ENCODE data around the gene EML4. TPM values are rescaled to one million over a fixed set of nuclear protein-coding genes. Genes with fewer than 3 reads are reported as not detected.

Gene EML4
- total and polyA plus RNA-seq, 12 donors = 29.9 to 64.0 (median 51.9) TPM

- WGBS, 4 donors = 82 to 92% (median 88%) methylated on average over 3 of the region's 3 CpGs
- Histone ChIP-seq H3K9me3 (replicated peaks in 1 of 3) (no peaks in the 10 kb centered on the region), H3K36me3 (replicated peaks in 1 of 2) (no peaks in the 10 kb centered on the region), H3K4me3 (no peak overlapping the region), H3K27me3 (no peaks in the 10 kb centered on the region), H3K27ac (no peak overlapping the region), H3K4me1 (replicated peaks in 1 of 2) (peaks cover 0 to 13% of the 10 kb centered on the region in 2 donors)
- no peak for DNase-seq
- TF ChIP-seq POLR2A (IDR thresholded peaks at IDR 0.05) (no peak), CTCF (IDR thresholded peaks at IDR 0.05) (no peak)
- intact Hi-C loops (cut with DNase I) = no loop called here
These were observed 48.2 kb downstream of the EML4 start for GRCh38 chr2:42217307-42217706.

GRCh38 chr2:42217914-42218313, 48.8 kb downstream of the EML4 start:
- DNase-seq = no peak
- no peak overlapping the region for H3K27ac ChIP-seq
- H3K36me3 ChIP-seq (replicated peaks in 1 of 2) = no peaks in the 10 kb centered on the region
- WGBS, 4 donors = 77 to 100% (median 87%) methylated on average over 5 of the region's 5 CpGs
- H3K9me3 ChIP-seq (replicated peaks in 1 of 3) = no peaks in the 10 kb centered on the region
- H3K4me3 ChIP-seq = no peak overlapping the region
- TF ChIP-seq POLR2A (IDR thresholded peaks at IDR 0.05) (no peak), CTCF (IDR thresholded peaks at IDR 0.05) (no peak)
- H3K4me1 ChIP-seq (replicated peaks in 1 of 2) = peaks cover 0 to 15% of the 10 kb centered on the region in 2 donors
- H3K27me3 ChIP-seq = no peaks in the 10 kb centered on the region
- intact Hi-C loops (cut with DNase I) = no loop called here

- intact Hi-C loops (cut with DNase I) = no loop called here
- H3K36me3 ChIP-seq (replicated peaks in 1 of 2) = no peaks in the 10 kb centered on the region
- no peak for TF ChIP-seq CTCF (IDR thresholded peaks at IDR 0.05)
- TF ChIP-seq POLR2A (IDR thresholded peaks at IDR 0.05) = no peak
- 96 to 100% (median 99%) methylated on average over 3 of the region's 3 CpGs for WGBS, 4 donors
- no peaks in the 10 kb centered on the region for H3K9me3 ChIP-seq (replicated peaks in 1 of 3)
- no peak overlapping the region for H3K27ac ChIP-seq
- no peaks in the 10 kb centered on the region for H3K27me3 ChIP-seq
- no peak for DNase-seq
- H3K4me3 ChIP-seq = no peak overlapping the region
- H3K4me1 ChIP-seq (replicated peaks in 1 of 2) = peaks cover 0 to 23% of the 10 kb centered on the region in 2 donors
These were observed 49.6 kb downstream of the EML4 start for GRCh38 chr2:42218712-42219111.

GRCh38 chr2:42219160-42219559, 50.0 kb downstream of the EML4 start:
- 90 to 95% (median 92%) methylated on average over 3 of the region's 3 CpGs for WGBS, 4 donors

More at GRCh38 chr2:42219160-42219559, 50.0 kb downstream of the EML4 start:
- no peaks in the 10 kb centered on the region for H3K27me3 ChIP-seq
- H3K4me3 ChIP-seq = no peak overlapping the region
- no peak overlapping the region for H3K27ac ChIP-seq
- intact Hi-C loops (cut with DNase I) = no loop called here
- no peaks in the 10 kb centered on the region for H3K9me3 ChIP-seq (replicated peaks in 1 of 3)
- no peak for DNase-seq
- H3K4me1 ChIP-seq (replicated peaks in 1 of 2) = peaks cover 0 to 28% of the 10 kb centered on the region in 2 donors
- TF ChIP-seq CTCF (IDR thresholded peaks at IDR 0.05) (no peak), POLR2A (IDR thresholded peaks at IDR 0.05) (no peak)
- H3K36me3 ChIP-seq (replicated peaks in 1 of 2) = no peaks in the 10 kb centered on the region

Measured in adrenal gland (tissue), 12 donors.